Activated effector memory CD4-positive, alpha-beta T cell treated with Interleukin-2 at 50 U/mL for 16 hours (primary cell): ENCODE data around the gene GRHL1.
A peak's percentile ranks its signal among the peaks of the same experiment; 100 is the strongest.
"Not testable (repeated sequence)": the region's sequence is repeated elsewhere in the genome, so short reads cannot be mapped to it uniquely, and the experiment has no call there.

Experiments used
- DNase-seq: peaks from one replicate; pipeline ENCODE4 v3.0.0-alpha.2; 2020

The GRHL1 gene

DNA sequence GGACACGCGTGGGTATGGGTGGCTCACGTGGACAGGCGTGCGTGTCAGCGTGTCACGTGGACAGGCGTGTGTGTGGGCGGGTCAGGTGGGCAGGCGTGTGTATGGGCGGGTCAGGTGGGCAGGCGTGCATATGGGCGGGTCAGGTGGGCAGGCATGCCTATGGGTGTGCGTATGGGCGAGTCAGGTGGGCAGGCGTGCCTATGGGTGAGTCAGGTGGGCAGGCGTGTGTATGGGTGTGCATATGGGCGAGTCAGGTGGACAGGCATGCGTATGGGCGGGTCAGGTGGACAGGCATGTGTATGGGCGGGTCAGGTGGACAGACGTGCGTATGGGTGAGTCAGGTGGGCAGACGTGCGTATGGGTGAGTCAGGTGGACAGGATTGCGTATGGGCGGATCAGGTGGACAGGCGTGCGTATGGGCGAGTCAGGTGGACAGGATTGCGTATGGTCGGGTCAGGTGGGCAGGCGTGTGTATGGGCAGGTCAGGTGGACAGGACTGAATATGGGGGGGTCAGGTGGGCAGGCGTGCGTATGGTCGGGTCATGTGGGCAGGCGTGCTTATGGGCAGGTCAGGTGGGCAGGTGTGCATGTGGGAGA is 61.0 kb downstream of the GRHL1 start:
- not testable (repeated sequence) for DNase-seq

DNA sequence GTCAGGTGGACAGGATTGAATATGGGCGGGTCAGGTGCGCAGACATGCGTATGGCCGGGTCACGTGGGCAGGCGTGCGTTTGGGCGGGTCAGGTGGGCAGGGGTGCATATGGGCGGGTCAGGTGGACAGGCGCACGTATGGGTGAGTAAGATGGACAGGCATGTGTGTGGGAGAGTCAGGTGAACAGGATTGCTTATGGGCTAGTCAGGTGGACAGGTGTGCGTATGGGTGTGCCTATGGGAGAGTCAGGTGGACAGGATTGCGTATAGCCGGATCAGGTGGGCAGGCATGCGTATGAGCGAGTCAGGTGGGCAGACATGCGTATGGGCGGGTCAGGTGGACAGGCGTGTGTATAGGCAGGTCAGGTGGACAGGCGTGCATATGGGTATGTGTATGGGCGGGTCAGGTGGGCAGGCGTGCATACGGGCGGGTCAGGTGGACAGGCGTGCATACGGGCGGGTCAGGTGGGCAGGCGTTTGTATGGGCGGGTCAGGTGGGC is 61.5 kb downstream of the GRHL1 start:
- DNase-seq = no peak

DNA sequence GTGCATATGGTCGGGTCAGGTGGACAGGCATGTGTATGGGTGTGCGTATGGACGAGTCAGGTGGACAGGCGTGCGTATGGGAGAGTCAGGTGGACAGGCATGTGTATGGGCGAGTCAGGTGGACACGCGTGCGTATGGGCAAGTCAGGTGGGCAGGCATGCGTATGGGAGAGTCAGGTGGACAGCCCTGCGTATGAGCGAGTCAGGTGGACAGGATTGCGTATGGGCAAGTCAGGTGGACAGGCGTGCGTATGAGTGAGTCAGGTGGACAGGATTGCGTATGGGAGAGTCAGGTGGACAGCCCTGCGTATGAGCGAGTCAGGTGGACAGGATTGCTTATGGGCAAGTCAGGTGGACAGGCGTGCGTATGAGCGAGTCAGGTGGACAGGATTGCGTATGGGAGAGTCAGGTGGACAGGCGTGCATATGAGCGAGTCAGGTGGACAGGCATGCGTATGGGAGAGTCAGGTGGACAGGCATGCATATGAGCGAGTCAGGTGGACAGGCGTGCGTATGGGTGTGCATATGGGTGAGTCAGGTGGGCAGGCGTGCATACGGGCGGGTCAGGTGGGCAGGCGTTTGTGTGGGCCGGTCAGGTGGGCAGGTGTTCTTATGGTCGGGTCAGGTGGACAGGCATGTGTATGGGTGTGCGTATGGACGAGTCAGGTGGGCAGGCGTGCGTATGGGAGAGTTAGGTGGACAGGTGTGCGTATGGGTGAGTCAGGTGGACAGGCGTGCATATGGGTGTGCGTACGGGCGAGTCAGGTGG is 62.3 kb downstream of the GRHL1 start:
- DNase-seq = not testable (repeated sequence)

DNA sequence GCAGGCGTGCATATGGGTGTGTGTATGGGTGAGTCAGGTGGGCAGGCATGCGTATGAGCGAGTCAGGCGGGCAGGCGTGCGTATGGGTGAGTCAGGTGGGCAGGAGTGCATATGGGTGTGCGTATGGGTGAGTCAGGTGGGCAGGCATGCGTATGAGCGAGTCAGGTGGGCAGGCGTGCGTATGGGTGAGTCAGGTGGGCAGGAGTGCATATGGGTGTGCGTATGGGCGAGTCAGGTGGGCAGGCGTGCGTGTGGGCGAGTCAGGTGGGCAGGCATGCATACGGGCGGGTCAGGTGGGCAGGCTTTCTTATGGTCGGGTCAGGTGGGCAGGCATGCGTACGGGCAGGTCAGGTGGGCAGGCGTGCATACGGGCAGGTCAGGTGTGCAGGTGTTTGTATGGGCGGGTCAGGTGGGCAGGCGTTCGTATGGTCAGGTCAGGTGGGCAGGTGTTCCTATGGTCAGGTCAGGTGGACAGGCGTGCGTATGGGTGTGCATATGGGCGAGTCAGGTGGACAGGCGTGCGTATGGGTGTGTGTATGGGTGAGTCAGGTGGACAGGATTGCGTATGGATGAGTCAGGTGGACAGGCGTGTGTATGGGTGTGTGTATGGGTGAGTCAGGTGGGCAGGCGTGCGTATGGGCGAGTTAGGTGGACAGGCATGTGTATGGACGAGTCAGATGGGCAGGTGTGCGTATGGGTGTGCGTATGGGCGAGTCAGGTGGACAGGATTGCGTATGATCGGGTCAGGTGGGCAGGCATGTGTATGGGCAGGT is 63.1 kb downstream of the GRHL1 start:
- no peak for DNase-seq

DNA sequence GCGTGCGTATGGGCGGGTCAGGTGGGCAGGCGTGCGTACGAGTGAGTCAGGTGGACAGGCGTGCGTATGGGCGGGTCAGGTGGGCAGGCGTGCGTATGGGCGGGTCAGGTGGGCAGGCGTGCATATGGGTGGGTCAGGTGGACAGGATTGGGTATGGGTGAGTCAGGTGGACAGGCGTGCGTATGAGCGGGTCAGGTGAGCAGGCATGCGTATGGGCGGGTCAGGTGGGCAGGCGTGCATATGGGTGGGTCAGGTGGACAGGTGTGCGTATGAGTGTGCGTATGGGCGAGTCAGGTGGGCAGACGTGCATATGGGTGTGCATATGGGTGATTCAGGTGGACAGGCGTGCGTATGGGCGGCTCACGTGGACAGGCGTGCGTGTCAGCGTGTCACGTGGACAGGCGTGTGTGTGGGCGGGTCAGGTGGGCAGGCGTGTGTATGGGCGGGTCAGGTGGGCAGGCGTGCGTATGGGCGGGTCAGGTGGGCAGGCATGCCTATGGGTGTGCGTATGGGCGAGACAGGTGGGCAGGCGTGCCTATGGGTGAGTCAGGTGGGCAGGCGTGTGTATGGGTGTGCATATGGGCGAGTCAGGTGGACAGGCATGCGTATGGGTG is 64.0 kb downstream of the GRHL1 start:
- DNase-seq = not testable (repeated sequence)

DNA sequence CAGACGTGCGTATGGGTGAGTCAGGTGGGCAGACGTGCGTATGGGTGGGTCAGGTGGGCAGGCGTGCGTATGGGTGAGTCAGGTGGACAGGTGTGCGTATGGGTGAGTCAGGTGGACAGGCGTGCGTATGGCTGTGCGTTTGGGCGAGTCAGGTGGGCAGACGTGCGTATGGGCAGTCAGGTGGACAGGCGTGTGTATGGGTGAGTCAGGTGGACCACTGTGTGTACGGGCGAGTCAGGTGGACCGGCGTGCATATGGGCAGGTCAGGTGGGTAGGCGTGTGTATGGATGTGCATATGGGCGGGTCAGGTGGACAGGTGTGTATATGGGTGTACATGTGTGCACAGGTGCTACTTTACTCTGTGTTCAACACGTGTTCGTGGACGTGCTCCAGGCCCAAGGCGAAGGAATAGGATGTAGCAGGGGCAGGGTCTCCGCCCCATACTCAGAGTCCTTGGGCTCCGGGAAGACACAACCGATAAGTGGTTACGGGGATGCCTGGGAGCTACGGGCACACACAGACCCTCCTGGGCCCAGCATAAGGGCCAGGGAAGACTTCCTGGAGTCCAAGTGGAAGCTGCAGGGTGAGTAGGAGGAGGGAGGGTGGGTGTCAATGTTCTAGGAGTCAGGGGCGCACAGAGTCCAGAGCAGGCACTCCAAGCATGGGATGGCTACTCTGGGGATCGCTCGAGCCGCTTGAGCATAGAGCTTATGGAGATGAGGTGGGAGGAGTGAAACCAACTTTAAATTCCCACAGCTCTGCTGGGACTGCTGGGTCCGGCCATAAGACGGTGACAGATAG is 64.7 kb downstream of the GRHL1 start:
- DNase-seq = no peak

DNA sequence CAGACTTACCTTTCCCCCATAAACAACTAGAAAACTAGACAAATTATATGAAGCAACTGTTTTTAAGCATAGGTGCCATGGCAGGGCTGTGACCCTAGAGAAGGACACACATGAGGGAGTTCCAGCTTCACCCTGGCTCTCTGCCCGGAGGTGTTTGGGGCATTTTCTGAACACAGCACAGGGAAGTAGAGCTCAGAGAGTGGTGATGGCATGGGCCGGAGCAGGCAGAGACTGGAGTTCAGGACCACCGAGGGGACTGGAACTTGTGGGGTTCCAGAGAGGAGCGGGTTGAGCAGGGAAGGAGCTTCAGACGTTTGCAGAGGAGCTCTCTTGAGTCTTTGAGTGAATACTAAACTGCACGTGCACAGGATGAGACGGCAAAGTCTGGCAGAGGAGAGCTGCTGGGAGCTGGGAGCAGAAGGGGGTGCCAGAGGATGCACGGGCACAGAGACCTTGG is 65.3 kb downstream of the GRHL1 start:
- DNase-seq = no peak

DNA sequence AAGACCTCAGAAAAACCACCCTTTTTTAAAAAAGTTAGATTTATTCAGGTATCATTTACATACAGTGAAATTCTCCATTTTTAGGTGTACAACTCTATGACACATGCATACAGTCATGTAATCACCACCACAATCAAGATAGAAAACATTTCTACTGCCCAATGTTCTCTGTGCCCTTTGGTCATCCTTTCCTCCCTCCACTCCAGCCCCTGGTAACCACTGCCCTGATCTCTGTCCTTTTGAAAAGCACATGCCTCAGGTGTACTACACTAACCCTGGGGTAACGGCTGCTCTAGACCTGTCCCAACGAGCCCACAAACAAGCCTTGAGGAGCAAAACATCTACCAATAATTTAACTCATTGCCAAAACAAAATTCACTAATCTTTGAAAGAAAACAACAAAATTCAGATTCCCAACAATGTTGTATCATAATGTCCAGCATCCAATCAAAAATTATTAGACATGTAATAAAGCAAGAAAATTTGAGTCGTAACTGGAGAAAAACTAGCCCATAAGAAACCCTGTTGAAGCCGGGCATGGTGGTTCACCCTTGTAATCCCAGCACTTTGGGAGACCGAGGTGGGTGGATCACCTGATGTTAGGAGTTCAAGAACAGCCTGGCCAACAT is 65.9 kb downstream of the GRHL1 start:
- DNase-seq = no peak

DNA sequence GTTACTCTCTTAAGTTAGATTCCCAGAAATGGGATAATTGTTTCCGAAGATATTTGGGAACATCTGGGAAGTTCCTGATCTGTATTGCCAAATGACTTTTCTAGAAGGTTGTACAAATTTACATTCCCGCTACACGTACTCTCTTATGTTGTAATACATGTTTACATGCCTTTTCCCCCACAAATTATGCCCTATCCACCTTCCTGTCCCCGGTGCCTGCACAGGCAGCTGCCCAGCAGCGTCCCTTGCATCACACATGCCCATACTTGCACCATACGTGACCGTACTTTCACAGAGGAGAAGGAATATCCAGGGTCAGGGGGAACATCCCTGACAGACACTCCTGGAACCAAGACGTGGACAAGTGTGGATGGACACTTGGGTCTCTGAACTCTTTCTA is 67.7 kb downstream of the GRHL1 start:
- no peak for DNase-seq

DNA sequence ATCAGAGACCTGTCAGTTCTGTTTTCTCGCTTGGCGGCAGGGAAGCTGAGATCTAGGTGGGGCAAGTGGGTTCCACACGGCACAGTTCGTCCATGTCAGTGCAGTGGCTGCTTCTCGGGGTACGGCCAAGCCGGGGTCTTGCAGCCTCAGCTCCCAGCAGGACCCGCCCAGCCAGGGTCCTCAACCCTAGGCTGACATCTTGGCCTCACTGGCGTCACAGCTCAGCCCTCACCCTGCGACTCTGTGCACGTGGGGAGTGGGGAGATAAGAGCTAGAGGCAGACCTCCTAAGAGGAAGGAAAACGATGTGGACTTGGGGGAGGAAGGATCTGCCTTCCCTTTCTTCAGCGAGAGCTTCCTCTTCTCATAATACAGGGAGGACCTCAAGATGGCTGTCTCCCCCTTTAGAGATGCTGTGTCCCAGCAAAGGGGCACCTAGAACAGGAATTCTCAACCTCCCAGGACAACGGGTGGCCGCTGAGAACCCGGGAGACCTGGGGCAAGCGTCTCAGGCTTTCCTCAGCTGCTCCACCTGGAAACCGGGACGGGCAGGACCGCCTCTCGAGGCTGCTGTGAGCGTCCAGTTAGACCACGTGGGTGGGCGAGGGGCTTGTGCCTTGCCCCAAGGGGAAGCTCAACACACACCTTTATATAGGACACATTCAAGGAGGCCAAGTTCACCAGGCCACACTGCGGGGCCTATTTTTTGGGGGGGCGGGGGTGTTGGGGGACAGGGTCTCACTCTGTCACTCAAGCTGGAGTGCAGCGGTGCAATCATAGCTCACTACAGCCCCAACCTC is 68.3 kb downstream of the GRHL1 start:
- no peak for DNase-seq

DNA sequence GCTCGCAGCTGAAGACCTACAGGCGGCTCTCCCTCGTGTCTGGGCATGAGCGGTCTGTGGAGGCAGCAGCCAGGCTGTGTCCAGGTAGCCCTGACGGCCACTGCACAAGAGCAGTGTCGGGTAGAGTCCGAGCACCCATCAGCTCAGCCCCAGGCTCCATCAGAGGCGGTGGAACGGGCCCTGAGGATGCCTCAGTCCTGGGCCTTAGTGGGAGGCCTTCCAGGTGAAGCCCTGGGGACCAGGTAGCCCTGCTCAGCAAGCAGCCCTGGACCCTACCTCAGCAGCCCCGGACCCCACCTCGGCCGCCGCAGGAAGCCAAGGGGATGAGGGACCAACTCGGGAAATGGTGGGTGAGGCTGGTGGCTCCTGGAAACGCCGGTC is 70.5 kb downstream of the GRHL1 start:
- DNase-seq = no peak

DNA sequence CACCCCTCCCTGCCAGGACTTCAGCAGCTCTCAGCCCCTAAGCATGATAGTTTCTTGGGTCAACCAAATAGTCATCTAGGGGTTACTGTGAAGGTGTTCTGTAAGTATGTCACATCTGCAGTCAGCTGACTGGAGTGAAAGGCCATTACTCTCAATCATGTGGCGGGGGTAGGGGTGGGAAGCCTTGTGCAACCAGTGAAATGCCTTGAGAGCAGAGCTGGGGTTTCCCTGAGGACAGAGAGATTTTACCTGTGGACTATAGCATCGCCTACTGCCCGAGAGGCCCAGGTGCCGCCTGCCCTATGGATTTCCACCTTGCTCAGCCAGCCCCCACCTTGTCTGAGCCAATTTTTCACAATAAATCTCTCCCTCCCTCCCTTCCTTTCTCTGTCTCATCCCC is 71.0 kb downstream of the GRHL1 start:
- no peak for DNase-seq

DNA sequence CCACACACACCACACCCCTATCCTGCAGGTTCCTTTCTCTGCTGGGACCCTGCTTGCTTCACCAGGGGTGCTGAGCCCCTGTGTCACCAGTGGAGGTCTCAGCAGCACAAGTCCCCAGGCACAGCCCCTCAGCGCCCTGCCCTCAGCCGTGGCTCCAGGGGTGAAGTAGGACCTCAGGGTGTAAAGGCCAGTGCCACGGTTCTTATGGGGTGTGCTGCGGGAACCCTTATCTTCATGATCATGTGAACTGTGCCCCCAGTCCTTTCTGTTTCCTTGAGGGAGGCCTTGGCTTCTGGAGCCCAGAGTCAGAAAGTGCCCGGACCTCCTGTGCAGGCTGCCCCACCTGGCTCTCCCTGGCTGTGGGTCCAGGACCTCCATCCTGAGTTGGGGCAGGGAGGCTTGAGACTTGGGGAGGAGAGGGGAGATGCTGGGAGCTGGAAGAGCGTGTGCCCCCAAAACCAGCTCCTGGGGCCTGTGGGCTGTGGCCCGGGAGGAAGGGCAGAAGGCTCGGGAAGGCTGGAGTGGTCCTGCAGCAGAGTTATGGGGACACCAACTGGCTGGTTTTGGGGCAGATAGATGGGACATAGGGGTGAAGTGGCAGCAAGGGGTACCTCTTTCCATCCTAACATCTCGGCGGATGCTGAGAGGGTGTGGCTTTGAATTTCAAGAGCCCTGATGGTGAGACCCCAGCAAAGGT is 71.6 kb downstream of the GRHL1 start:
- no peak for DNase-seq

DNA sequence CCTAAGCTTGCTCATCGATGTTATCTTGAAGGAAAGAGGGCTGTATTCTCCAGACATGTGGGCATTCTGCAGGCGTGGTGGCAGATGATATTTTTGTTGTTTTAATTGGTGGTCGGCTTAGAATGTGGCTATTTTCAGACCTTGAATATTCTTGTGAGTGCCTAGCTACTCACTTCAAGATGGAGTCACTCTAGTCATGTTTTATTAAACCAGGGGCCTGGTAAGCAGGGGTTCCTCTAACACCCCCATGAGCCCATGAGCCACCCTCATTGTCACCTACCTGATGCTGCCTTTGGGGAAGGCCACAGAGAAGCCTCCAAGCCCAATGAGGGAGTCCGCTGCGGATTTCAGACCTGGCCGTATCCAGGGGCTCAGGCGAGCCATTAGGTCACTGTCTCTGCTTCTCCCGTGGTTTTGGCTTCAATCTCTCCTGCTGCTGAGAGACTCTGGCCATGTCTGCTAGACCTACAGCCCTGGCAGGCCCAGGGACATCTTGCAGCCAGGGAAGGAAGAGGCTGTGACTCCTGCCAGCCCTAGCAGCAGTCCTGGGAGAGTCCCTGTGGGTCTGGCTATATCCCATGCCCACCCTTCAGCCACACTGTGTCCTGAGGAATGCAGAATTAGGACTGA is 75.6 kb downstream of the GRHL1 start:
- DNase-seq = no peak

DNA sequence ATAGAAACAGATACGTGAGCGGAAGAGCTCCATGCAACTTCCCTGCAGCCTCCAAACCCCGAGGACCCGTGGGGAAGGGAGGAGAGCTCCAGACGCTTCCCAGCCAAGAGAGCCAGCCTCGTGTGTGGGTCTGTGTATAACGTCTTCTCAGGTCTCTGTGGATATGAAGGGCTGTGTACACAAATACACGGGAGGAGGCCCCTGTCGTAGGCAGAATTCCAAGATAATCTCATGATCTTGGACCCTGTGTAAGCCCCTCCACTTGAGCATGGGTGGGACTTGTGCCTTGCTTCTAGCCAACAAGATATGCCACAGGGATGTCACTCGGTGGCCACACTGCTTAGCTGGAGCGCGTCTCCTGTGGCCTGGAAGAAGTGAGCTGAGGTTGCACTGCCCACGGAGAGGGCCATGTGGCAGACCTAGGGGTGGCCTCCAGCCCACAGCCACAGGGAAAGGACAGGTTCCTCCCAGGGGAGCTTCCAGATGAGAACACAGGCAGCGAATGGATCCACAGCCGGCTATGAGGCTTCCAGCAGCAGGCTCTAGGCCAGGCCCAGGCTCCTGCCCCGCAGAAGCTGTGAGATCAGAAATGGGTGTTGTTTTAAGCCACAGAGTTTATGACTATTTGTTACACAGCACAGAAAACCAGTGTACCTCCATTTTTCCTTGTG is 76.3 kb downstream of the GRHL1 start:
- no peak for DNase-seq

DNA sequence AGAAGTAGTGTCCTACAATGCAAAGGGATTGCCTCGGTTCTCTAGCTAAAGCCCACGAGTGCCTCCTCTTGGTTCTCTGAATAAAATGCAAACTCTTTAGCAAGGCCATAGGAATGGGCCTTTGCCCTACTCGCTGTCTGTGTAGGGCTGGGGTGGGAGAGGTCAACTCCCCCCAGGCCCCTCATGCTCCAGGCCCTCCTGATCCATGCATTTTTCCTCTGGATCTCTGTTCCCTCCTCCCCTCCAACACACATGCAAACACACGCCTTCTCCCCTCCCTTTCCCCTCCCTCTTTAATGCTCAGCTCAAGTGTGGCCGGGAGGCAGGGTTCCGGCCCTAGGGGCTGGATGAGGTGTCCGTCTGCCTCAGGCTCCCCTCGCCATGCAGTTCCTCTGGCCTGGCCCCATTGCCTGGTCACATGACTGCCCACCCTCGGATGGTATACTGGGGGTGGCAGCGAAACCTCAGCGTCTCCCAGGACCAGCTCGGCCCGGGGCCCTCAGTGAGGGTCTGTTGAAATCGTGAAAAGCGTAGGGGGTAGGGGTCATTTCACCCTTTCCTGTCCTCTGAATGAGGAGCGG is 77.0 kb downstream of the GRHL1 start:
- no peak for DNase-seq

DNA sequence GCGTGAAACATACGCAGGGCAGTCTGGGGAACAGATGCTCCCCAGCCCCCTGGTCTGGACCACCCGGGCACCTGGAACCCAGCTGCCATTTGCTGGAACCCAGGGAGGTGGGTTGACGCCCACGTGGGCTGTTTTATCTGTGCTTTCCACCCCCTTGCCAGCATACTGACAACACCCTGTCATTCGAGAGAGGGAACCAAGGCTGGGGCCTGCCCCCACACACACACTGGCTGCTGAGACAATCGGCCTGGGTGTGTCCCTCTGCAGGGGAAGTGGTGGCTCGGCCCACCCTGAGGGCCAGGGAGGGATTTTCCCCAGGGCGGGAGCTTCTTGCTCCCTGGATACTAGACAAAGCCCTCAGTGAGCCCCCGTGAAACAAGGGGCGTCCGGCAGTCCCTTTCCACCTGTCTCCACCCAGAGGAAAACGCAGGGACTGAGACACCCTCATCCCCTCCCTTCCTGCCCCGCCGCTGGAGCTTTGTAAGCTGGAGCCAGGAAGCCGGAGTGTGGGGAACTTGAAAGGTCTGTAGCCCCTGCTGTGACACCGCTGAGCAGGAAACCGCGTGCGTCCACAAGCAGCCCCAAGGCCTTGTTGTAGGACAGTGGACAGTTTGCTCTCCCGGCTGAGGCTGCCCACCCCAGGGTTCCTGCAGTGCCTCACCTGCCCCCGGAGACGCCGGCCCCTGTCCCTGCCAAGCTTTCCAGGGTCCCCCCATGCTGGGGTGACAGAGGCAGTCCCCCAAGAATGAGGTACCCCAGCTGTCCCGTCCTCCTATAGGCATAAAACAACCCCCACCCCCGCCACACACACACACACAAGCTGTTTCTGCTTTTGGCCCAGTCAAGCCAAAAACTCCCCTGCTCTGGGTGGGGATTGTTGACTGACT is 77.7 kb downstream of the GRHL1 start:
- DNase-seq = peak; percentile 48

DNA sequence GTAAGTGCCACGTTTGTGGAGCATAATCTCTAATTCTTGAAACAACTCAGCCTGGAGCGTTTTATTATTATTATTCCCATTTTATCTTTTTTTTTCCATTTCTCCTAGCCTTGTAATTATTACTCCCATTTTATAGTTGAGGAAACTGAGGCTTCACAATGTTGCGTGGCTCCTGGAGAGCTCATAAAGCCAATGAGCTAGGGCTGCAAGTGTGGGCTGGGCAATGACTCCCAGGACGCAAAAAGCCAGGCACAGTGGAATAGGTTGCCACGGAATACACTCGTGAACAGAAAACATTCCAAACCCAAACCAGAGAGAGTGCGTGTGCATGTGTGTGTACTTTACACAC is 78.4 kb downstream of the GRHL1 start:
- DNase-seq = no peak
